SK-N-MC (cell line): ENCODE data around the gene AOPEP.

Experiments used
- EZH2 ChIP-seq: fragments of 200-600 bp; sonication (generic); IDR thresholded peaks from one replicate; pipeline ENCODE4 v1.6.1; 2017; ENCODE audit warnings: antibody characterized with exemption
- POLR2AphosphoS5 ChIP-seq: IDR thresholded peaks from 2 replicates; pipeline ENCODE4 v1.6.1; 2012; ENCODE audit warnings: mild to moderate bottlenecking, low read depth, low read length, borderline replicate concordance

GRCh38 chr9:94791435-94791834 lies 64.9 kb downstream of the AOPEP start:
- TF ChIP-seq EZH2 (no peak), POLR2AphosphoS5 (no peak)
